Breast epithelium (tissue), 3 donors: ENCODE results near the gene NXT2.

Source experiments
- POLR2A ChIP-seq: fragments of 450-650 bp; IDR thresholded peaks from one replicate; pipeline ENCODE4 v1.6.1; 2016; ENCODE audit warnings: antibody characterized with exemption, mild to moderate bottlenecking, moderate library complexity
- POLR2AphosphoS5 ChIP-seq, 3 donors: sonication (generic); formaldehyde crosslinking; IDR thresholded peaks; one replicate each; pipeline ENCODE4 v1.6.1; 2017; ENCODE audit warnings: antibody characterized with exemption in 3 of 3
- TF ChIP-seq, protein P1 (sequence below), 3 donors: fragments of 450-650 bp; IDR thresholded peaks; one replicate each; pipeline ENCODE4 v1.5.1; 2016 to 2017; ENCODE audit warnings: antibody characterized with exemption in 3 of 3, mild to moderate bottlenecking in 3 of 3, moderate library complexity in 3 of 3

DNA sequence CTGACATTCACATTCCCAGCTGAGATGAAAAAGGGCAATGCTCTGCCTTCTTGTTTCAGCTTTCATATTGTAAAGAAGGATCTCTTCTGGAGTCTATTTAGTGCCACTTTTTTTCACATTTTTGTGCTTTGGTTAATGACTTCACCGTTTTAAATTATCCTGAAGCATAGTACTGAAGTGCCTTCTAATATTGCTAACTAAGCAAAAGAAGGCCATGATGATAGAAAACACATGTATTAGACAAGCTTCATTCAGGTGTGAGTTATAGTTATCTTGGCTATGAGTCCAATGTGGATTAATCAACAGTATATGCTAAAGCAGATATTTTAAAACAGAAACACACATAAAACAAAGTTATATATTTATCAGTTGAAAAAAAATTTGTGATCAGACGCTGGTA, 40.4 kb downstream of the NXT2 start:
- TF ChIP-seq, protein P1, sequence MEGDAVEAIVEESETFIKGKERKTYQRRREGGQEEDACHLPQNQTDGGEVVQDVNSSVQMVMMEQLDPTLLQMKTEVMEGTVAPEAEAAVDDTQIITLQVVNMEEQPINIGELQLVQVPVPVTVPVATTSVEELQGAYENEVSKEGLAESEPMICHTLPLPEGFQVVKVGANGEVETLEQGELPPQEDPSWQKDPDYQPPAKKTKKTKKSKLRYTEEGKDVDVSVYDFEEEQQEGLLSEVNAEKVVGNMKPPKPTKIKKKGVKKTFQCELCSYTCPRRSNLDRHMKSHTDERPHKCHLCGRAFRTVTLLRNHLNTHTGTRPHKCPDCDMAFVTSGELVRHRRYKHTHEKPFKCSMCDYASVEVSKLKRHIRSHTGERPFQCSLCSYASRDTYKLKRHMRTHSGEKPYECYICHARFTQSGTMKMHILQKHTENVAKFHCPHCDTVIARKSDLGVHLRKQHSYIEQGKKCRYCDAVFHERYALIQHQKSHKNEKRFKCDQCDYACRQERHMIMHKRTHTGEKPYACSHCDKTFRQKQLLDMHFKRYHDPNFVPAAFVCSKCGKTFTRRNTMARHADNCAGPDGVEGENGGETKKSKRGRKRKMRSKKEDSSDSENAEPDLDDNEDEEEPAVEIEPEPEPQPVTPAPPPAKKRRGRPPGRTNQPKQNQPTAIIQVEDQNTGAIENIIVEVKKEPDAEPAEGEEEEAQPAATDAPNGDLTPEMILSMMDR (IDR thresholded peaks at IDR 0.05): no peak
- TF ChIP-seq POLR2A (no peak), POLR2AphosphoS5 (IDR thresholded peaks at IDR 0.05) (no peak)
